ENCODE results near the gene BCL6.

Gene BCL6

DNA sequence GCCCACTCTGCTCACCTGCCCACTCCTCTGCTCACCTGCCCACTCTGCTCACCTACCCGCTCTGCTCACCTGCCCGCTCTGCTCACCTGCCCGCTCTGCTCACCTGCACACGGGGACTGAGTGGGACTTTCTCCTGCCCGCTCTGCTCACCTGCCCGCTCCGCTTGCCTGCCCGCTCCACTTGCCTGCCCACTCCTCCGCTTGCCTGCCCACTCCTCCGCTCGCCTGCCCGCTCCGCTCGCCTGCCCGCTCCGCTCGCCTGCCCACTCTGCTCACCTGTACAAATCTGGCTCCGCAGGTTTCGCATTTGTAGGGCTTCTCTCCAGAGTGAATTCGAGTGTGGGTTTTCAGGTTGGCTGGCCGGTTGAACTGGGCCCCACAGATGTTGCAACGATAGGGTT lies 20.0 kb downstream of the BCL6 start:
- no peak for TF ChIP-seq POLR2A (IDR thresholded peaks at IDR 0.05; ENCODE audit: low read depth, low read length)
- DNase-seq (ENCODE audit: insufficient read length, low spot score) = no peak

DNA sequence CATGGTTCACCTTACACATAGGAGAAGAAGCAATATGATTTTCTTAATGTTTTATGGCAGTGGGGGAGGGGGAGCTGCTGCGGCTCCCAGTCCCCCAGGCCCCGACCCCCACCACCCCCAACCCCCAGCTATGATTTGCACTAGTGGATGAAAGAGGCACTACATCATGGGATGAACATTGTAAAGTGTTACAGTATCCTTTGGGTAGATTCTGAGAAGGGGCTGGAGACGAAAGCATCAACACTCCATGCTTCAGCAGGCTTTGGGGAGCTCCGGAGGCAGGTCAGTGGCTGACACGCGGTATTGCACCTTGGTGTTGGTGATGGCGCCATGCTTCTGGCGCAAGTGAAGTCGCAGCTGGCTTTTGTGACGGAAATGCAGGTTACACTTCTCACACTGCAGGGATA lies 23.1 kb downstream of the BCL6 start:
- FAIRE-seq (no peak), DNase-seq (ENCODE audit: insufficient read length, low spot score) (no peak)
- no peak for TF ChIP-seq POLR2A (IDR thresholded peaks at IDR 0.05; ENCODE audit: low read depth, low read length)

More for the DNA sequence above, 20.0 kb downstream of the BCL6 start:
- no peak for FAIRE-seq

DNA sequence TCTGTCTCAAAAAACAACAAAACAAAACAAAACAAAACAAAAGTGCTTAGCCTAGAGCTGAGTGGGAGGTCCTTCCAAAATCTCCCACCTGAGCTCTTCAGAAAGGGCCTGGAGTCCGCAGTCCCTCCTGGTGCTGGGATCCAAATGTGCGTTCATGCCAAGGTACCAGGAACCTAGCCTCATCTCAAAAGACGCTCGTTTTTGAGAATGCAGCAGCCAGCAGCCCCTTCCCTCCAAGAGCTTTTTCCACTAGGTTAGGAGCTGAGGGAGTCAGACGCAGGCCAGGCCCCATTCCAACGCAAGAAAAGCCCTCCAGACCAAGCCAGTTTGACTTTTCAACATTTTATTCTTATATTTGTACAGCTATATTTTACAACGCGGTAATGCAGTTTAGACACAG lies 24.2 kb downstream of the BCL6 start:
- no peak for TF ChIP-seq POLR2A (IDR thresholded peaks at IDR 0.05; ENCODE audit: low read depth, low read length)
- FAIRE-seq (no peak), DNase-seq (ENCODE audit: insufficient read length, low spot score) (no peak)

GRCh38 chr3:187720337-187720670 lies 25.0 kb downstream of the BCL6 start:
- no peak for TF ChIP-seq POLR2A (IDR thresholded peaks at IDR 0.05; ENCODE audit: low read depth, low read length)
- FAIRE-seq (no peak), DNase-seq (ENCODE audit: insufficient read length, low spot score) (no peak)

DNA sequence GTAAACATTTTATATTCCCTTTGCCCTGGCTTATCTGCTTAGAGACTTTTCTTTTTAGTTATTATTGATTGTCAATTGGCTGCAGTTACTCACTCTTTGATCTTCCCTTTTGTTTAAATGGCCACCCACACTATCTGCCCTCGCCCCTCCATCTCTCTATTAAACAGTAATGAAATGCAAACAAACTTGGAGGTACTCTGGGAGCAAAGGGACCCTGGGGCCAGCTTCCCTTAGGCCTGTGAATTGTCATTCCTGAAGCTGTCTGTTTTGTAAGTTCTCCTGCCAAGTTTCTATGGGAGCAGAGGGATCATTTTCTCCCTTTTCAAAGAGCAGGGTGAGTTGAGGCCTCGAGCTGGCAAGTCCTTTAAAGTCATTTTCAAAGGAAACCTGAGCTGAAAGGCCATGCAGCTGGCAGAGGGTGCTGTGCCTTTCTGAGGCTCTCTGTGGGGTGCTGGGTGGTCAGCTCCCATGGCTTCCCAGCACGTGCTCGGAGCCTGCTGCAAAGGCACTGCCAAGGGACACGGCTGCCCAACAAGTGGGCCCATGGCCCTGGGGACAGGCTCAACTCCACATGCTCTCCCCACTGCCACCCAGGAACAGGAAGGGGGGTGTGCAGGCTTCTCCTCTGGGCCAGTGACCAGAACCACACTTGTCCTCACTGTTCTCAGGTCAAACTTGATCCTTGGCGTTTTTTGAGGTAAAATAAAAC lies 25.5 kb downstream of the BCL6 start:
- DNase-seq (ENCODE audit: insufficient read length, low spot score) = no peak
- no peak for FAIRE-seq
- no peak for TF ChIP-seq POLR2A (IDR thresholded peaks at IDR 0.05; ENCODE audit: low read depth, low read length)

DNA sequence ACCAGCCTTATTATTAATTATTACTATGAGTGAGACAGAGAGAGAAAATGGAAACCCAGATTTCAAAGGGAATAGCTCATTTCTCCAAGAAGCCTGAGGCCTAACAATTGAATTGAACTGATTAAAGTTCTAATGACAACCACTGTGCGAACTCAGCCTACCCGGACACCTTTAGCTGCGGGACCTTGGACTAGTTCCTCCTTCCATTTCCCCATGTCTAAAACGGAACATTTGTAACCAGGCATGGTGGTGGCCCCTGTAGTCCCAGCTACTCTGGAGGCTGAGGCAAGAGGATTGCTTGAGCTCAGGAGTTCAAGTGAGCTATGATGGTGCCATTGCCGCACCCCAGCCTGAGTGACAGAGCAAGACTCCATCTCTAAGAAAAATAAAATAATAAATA lies 26.5 kb downstream of the BCL6 start:
- FAIRE-seq (no peak), DNase-seq (ENCODE audit: insufficient read length, low spot score) (no peak)
- TF ChIP-seq POLR2A (IDR thresholded peaks at IDR 0.05; ENCODE audit: low read depth, low read length) = no peak

DNA sequence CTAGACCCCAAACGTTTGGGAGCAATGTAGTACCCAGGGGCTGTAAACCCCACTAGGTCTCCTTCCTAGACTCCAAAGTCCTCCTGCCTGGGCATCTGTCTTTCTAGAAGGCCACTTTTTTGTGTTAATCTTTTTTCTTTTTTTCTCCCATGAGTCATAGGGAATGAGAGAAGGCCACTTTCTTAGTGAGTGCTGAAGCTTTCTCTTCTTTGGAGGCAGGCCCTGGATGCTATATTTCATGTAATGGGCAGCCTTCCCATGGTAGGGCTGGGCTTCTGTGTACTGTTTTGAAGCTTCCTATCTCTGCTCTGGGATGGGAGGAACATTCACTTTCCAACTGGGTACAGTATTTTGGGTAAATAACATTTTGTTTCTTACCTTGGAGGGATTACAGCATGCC lies 27.7 kb downstream of the BCL6 start:
- FAIRE-seq (no peak), DNase-seq (ENCODE audit: insufficient read length, low spot score) (no peak)
- no peak for TF ChIP-seq POLR2A (IDR thresholded peaks at IDR 0.05; ENCODE audit: low read depth, low read length)

DNA sequence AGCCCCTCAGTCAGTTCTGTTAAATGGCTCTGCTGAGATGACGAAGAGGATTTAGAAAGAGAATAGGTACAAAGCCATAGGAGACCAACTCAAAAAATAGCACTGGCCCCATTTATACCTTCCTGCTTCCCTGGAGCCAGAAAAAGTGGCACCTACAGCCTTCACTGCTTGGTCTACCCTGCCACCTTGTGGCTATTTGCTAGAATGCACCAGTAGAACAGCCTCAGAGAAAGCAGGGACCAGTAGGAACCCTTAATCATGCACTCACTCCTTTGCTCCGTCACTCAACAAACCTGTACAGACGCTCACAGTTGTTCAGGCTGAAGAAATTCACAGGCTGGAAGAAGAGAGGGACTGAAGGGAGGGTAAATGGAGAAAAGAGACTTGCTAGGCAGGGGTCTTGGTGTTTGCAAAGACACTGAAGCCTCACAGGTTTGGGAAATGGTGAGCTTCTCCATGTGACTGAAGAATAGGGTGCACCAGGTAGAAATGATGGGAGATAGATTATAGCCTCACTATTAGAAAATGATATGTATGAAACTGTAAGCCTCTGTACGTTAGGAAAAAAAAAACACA lies 30.8 kb downstream of the BCL6 start:
- FAIRE-seq (peak; percentile 96), DNase-seq (ENCODE audit: insufficient read length, low spot score) (peak; percentile 76)
- TF ChIP-seq POLR2A (IDR thresholded peaks at IDR 0.05; ENCODE audit: low read depth, low read length) = no peak

DNA sequence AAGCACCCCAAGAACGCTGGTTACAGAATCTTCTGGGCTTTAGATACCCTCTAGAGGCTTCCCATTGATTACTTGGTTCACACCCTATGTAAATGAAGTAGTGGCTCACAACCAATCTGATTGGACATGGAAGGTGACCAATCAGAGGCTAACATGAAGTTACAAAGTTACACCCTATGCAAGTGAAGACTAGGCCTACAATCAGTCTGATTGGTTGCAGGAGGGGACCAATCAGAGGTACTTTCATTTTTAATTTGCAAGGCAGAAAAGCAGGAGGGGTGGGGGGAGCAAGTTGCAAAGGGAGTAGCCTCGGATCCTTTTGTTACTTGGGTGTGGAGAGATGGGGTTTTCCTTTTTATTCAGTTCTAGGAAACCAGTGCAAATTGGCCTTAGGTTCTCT lies 31.8 kb downstream of the BCL6 start:
- no peak for TF ChIP-seq POLR2A (IDR thresholded peaks at IDR 0.05; ENCODE audit: low read depth, low read length)
- peak; percentile 70 for FAIRE-seq
- no peak for DNase-seq (ENCODE audit: insufficient read length, low spot score)

GRCh38 chr3:187709155-187709554 lies 36.1 kb downstream of the BCL6 start:
- DNase-seq (ENCODE audit: insufficient read length, low spot score) (no peak), FAIRE-seq (no peak)
- no peak for TF ChIP-seq POLR2A (IDR thresholded peaks at IDR 0.05; ENCODE audit: low read depth, low read length)

DNA sequence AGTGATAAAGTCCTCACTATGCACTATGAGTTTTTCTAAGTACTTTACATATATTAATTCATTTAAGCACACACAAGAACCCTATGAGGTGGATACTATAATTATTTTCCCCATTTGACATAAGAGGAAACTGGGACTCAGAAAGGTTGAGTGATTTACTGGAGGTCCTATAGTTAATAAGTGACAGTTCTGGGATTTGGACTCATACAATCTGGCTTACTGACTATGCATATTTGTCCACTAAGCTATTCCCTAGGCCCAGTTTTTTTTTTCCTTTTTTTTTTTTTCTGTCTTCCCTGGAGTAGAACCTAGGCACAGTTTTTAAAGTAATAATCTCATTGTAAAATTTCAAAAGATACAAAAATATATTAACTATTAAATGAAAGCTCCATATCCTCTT lies 36.6 kb downstream of the BCL6 start:
- FAIRE-seq (no peak), DNase-seq (ENCODE audit: insufficient read length, low spot score) (no peak)
- no peak for TF ChIP-seq POLR2A (IDR thresholded peaks at IDR 0.05; ENCODE audit: low read depth, low read length)

DNA sequence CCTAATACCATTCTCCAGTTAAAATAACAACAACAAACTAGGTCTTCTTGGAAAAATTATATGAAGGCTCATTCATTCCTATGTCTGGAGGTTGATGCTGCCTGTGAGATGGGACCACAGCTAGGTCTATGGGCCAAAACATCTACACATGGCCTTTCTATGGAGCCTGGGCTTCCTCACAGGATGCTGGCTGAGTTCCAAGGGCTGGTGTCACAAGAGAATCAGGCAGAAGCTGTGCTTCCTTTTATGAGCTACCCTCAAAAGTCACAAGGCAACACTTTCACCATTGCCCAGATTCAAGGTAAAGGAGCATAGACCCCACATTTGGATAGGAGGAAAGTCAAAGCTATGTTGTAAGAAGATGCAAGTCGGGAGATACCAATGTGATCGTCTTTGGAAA lies 38.3 kb downstream of the BCL6 start:
- no peak for TF ChIP-seq POLR2A (IDR thresholded peaks at IDR 0.05; ENCODE audit: low read depth, low read length)
- FAIRE-seq (no peak), DNase-seq (ENCODE audit: insufficient read length, low spot score) (no peak)

- TF ChIP-seq POLR2A (IDR thresholded peaks at IDR 0.05; ENCODE audit: low read depth, low read length) = no peak
- no peak for DNase-seq (ENCODE audit: insufficient read length, low spot score)
- no peak for FAIRE-seq
These were observed 40.1 kb downstream of the BCL6 start for GRCh38 chr3:187705164-187705563.

- FAIRE-seq (no peak), DNase-seq (ENCODE audit: insufficient read length, low spot score) (no peak)
- no peak for TF ChIP-seq POLR2A (IDR thresholded peaks at IDR 0.05; ENCODE audit: low read depth, low read length)
These were observed 42.7 kb downstream of the BCL6 start, which contains the start of gene RTP2 for GRCh38 chr3:187702507-187703033. RTP2 (minus strand) TSS chr3:187702557; CDS start chr3:187702128, 429 bp downstream.

DNA sequence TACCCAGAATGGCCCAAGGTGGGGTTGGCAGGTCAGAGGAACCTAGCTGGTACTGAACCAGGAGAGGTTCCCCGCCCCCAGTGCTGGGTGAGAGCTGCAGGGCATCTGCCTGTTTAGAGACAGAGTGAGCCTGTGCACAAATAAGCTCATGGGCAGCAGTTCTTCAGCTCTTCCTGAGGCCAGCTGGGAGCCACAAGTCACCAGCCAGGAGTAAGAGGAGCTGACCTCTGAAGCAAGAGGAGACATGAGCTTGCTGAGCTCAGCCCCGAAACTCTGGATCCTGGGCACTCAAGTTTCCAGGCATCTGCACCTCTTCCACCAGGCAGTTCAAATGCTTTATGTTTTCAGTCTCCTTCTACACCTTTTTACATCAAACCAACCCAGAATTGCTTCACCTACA lies 45.0 kb downstream of the BCL6 start:
- DNase-seq (ENCODE audit: insufficient read length, low spot score) = no peak
- no peak for TF ChIP-seq POLR2A (IDR thresholded peaks at IDR 0.05; ENCODE audit: low read depth, low read length)
- no peak for FAIRE-seq

Data from H54 (cell line).